SK-N-SH (cell line): Measurements from ENCODE around the gene PAQR5. TPM values are rescaled to one million over a fixed set of nuclear protein-coding genes. Genes with fewer than 3 reads are reported as not detected.
A peak's percentile ranks its signal among the peaks of the same experiment; 100 is the strongest.

ENCODE experiments used
- CTCF ChIA-PET: fragments of 300-600, 350-600 bp; formaldehyde crosslinking; extraction: SDS; loops from one replicate; lab custom pipeline; 2021; lab: Yijun Ruan, JAX
- POLR2A ChIA-PET: fragments of 350-600 bp; sonication (Branson Sonifier 250); formaldehyde crosslinking; extraction: SDS; loops from one replicate; lab custom pipeline; 2020; ENCODE audit warnings: antibody characterized with exemption, inconsistent platforms; lab: Yijun Ruan, JAX
- DNase-seq: peaks from one replicate; pipeline ENCODE4 v3.0.0; 2012
- H2AFZ ChIP-seq: fragments of 200-600 bp; sonication (generic); 2 replicates; pipeline ENCODE4 v1.8.1; 2016; ENCODE audit warnings: antibody characterized with exemption, mild to moderate bottlenecking, low read depth
- H3F3A ChIP-seq: fragments of 200-600 bp; sonication (generic); replicated peaks from 2 replicates; pipeline ENCODE3; 2016; ENCODE audit warnings: antibody characterized with exemption, mild to moderate bottlenecking; ENCODE audit not compliant: insufficient read depth
- H3K27ac ChIP-seq, 2 experiments: fragments of 200-500 bp in 1 of 2; fragments of 200-600 bp in 1 of 2; sonication (Bioruptor generic) in 1 of 2; sonication (generic), shearing (Covaris generic) in 1 of 2; 2 replicates each; pipeline versions ENCODE4 v1.5.1 to v1.6.1; 2014 to 2016; ENCODE audit warnings: low read depth in 2 of 2, inconsistent platforms in 1 of 2, low read length in 1 of 2, mild to moderate bottlenecking in 1 of 2, mixed read lengths in 1 of 2
- H3K27me3 ChIP-seq: fragments of 200-600 bp; sonication (generic), shearing (Covaris generic); 2 replicates; pipeline ENCODE4 v1.6.1; 2016; ENCODE audit warnings: mixed run types; ENCODE audit not compliant: insufficient read depth
- H3K36me3 ChIP-seq, 2 experiments: fragments of 200-500 bp in 1 of 2; fragments of 200-600 bp in 1 of 2; sonication (Bioruptor generic) in 1 of 2; sonication (generic) in 1 of 2; replicated peaks in 1 of 2; 2 replicates each; pipeline versions ENCODE3 to v1.5.1; 2014 to 2016; ENCODE audit warnings: low read length in 1 of 2, mild to moderate bottlenecking in 1 of 2; ENCODE audit not compliant: insufficient read depth in 2 of 2, control insufficient read depth in 1 of 2
- H3K4me1 ChIP-seq, 2 experiments: fragments of 200-500 bp in 1 of 2; fragments of 200-600 bp in 1 of 2; sonication (Bioruptor generic) in 1 of 2; sonication (generic), shearing (Covaris generic) in 1 of 2; 2 replicates each; pipeline versions ENCODE4 v1.5.1 to v1.6.1; 2014 to 2016; ENCODE audit warnings: low read depth in 1 of 2, low read length in 1 of 2, mixed run types in 1 of 2; ENCODE audit not compliant: insufficient read depth in 2 of 2, control insufficient read depth in 1 of 2
- H3K4me2 ChIP-seq: fragments of 200-600 bp; sonication (generic), shearing (Covaris generic); 2 replicates; pipeline ENCODE4 v1.6.1; 2017; ENCODE audit warnings: mixed run types
- H3K4me3 ChIP-seq, 2 experiments: fragments of 200-500 bp in 1 of 2; fragments of 200-600 bp in 1 of 2; sonication (Bioruptor generic) in 1 of 2; sonication (generic), shearing (Covaris generic) in 1 of 2; 2 replicates each; pipeline versions ENCODE4 v1.5.1 to v1.8.1; 2014 to 2016; ENCODE audit warnings: low read depth in 2 of 2, inconsistent platforms in 1 of 2, low read length in 1 of 2, mild to moderate bottlenecking in 1 of 2, mixed read lengths in 1 of 2, moderate library complexity in 1 of 2
- H3K79me2 ChIP-seq: fragments of 200-600 bp; sonication (generic); 2 replicates; pipeline ENCODE4 v1.8.1; 2017; ENCODE audit warnings: mild to moderate bottlenecking; ENCODE audit not compliant: insufficient read depth
- H3K9ac ChIP-seq: fragments of 200-600 bp; sonication (generic); 2 replicates; pipeline ENCODE4 v1.6.1; 2017; ENCODE audit warnings: mixed run types
- H3K9me2 ChIP-seq: fragments of 200-600 bp; sonication (generic); 2 replicates; pipeline ENCODE4 v1.6.1; 2017; ENCODE audit warnings: mixed run types
- H3K9me3 ChIP-seq: fragments of 200-600 bp; sonication (generic); 2 replicates; pipeline ENCODE4 v1.6.1; 2017; ENCODE audit warnings: mixed run types, mild to moderate bottlenecking, moderate library complexity
- H4K20me1 ChIP-seq: fragments of 200-600 bp; sonication (generic); 2 replicates; pipeline ENCODE4 v1.6.1; 2017; ENCODE audit warnings: mild to moderate bottlenecking, mixed run types; ENCODE audit not compliant: insufficient read depth
- CHD2 ChIP-seq: fragments of 150-350 bp; IDR thresholded peaks from 2 replicates; pipeline ENCODE4 v1.6.1; 2018; ENCODE audit warnings: low read length; ENCODE audit not compliant: partially characterized antibody
- ELF1 ChIP-seq: IDR thresholded peaks from 2 replicates; pipeline ENCODE4 v1.4.0; 2012
- EP300 ChIP-seq, 2 experiments: IDR thresholded peaks; 2 replicates each; pipeline versions ENCODE4 v1.4.0 to v1.6.1; 2012; ENCODE audit warnings: borderline replicate concordance in 1 of 2, low read depth in 1 of 2, low read length in 1 of 2
- FOXM1 ChIP-seq: IDR thresholded peaks from 2 replicates; pipeline ENCODE4 v1.4.0; 2012; ENCODE audit warnings: low read depth, mild to moderate bottlenecking
- GATA2 ChIP-seq: sonication (generic); formaldehyde crosslinking; IDR thresholded peaks from 2 replicates; pipeline ENCODE4 v1.5.0; 2020; ENCODE audit warnings: mild to moderate bottlenecking, missing genetic modification reagents
- MEF2A ChIP-seq: IDR thresholded peaks from 2 replicates; pipeline ENCODE4 v1.4.0; 2012; ENCODE audit warnings: low read depth, borderline replicate concordance
- MXI1 ChIP-seq: IDR thresholded peaks from 2 replicates; pipeline ENCODE4 v1.6.1; 2012; ENCODE audit warnings: mild to moderate bottlenecking, low read depth, low read length, improper control_type of control experiment
- NFIC ChIP-seq: IDR thresholded peaks from 2 replicates; pipeline ENCODE4 v1.4.0; 2012; ENCODE audit warnings: borderline replicate concordance
- NRF1 ChIP-seq: IDR thresholded peaks from 2 replicates; pipeline ENCODE4 v1.6.1; 2012; ENCODE audit warnings: low read depth, mild to moderate bottlenecking, low read length
- POLR2AphosphoS5 ChIP-seq: IDR thresholded peaks from 2 replicates; pipeline ENCODE4 v1.6.1; 2012; ENCODE audit warnings: low read depth, low read length
- RAD21 ChIP-seq: IDR thresholded peaks from 2 replicates; pipeline ENCODE4 v1.6.1; 2012; ENCODE audit warnings: mild to moderate bottlenecking, low read length
- RFX5 ChIP-seq: IDR thresholded peaks from 2 replicates; pipeline ENCODE4 v1.6.1; 2012; ENCODE audit warnings: mild to moderate bottlenecking, improper control_type of control experiment, low read length
- SMC3 ChIP-seq: IDR thresholded peaks from 2 replicates; pipeline ENCODE4 v1.6.1; 2012; ENCODE audit warnings: low read depth, low read length, improper control_type of control experiment
- TCF12 ChIP-seq: IDR thresholded peaks from 2 replicates; pipeline ENCODE4 v1.4.0; 2012
- TEAD4 ChIP-seq: IDR thresholded peaks from 2 replicates; pipeline ENCODE4 v1.4.0; 2012; ENCODE audit warnings: mild to moderate bottlenecking, borderline replicate concordance; ENCODE audit not compliant: insufficient read depth
- WGBS: methylation state at CpG from one replicate; pipeline ENCODE4 v1.1.6; 2017; ENCODE audit warnings: low lambda C conversion rate; 5-methylcytosine and 5-hydroxymethylcytosine counted together
- polyA plus RNA-seq, 3 experiments: library from polyadenylated mRNA; depleted of rRNA; stranded (reverse); fragments of >200 nt; gene quantifications; 2 replicates each; pipeline ENCODE4 v1.2.3, GENCODE V29; 2012
- TF ChIP-seq, protein P1 (sequence below): IDR thresholded peaks from 2 replicates; pipeline ENCODE4 v1.4.0; 2012; ENCODE audit warnings: low read depth
- TF ChIP-seq, protein P2 (sequence below): IDR thresholded peaks from 2 replicates; pipeline ENCODE4 v1.4.0; 2012; ENCODE audit warnings: low read depth, borderline replicate concordance
- TF ChIP-seq, protein P3 (sequence below): fragments of 150-350 bp; IDR thresholded peaks from 2 replicates; pipeline ENCODE4 v1.6.1; 2017; ENCODE audit warnings: antibody characterized with exemption, low read length, low read depth, borderline replicate concordance
- TF ChIP-seq, protein P4 (sequence below): fragments of 200-600 bp; sonication (generic); IDR thresholded peaks from 2 replicates; pipeline ENCODE4 v1.6.1; 2017; ENCODE audit warnings: antibody characterized with exemption, mild to moderate bottlenecking, moderate library complexity
- TF ChIP-seq, protein P5 (sequence below): IDR thresholded peaks from 2 replicates; pipeline ENCODE4; 2012

PAQR5 gene
- polyA plus RNA-seq, 1 of the 3 experiments (the other 2 are of a cell fraction) = 3.9 TPM

DNA sequence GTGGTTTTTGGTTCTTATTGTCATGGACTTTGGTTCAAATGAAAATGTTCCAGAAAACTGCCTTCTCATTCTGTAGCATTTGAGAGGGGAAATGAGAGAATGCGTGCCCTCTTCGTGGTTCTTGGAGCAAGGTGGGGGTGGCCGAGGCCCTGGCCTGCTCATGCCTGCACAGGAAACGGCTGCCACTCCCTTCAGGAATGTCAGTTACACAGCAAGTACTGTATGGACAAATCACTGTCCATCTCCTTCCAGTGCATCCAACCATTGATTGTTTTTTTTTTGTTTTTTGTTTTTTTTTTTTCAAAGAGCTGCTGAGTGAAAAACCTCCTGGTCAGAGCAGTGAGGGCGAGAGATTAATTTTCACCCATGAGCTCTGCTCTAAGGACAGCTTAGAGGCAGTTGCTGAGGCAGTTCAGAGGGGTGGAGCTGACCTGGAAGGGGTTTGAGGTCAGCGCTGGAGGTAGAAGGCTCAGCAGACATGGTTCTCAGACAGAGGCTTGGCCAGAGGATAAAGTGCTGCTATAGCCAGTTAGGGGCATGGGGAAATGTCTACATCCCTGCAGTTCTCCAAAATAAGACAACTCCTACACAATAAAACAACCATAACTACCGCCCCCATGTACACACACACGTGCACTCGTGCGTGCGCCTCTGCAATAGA, 95.2 kb downstream of the PAQR5 start:
- CTCF ChIA-PET = interaction anchor here (0.6 to 7.0 kb wide), 51 partner anchors 9 to 721 kb away, joined by 3 to 96 read pairs (median 4); partner anchors contain the start of gene GLCE

DNA sequence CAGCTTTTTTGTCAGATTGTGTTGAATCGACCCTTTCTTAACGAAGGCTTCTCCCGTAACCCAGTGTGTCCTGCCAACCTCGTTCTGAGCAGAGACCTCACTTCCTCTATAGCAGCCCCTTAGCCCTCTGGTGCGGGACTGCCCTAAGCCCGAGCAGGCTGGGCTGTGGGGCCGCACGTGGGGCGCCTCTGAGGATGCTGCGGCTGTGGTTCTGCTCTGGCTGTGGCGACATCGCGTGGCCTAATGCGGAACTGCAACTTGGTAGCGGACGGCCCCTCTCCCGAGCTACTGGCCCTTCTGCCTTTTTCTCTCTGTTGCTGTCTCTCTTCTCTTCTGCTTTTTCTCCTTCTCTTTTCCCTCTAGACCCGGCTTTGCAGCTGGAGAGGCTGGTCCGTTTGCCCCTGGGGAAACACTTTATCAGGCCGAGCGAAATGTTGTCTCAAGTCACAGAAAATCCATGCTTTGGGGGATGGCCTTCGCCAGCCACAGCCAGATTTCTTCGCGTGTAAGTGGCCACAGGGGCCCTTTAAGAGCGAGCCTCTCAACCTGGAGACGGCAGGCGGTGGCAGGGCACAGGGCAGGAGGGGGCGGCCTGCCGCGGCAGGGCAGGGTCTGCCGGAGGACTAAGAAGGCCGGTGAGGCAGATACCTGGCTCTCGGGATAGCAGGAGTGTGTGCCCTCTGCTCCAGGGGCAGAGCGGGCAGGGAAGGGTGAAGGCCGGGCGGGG, 96.0 kb downstream of the PAQR5 start:
- Histone ChIP-seq H3F3A (peaks cover 6% of the 10 kb centered on the region), H3K4me1 (peaks cover 5 to 8% of the 10 kb centered on the region in 2 experiments; a peak in 2 of 4 replicates), H4K20me1 (no peaks in the 10 kb centered on the region), H3K27ac (no peak overlapping the region), H3K9me2 (no peaks in the 10 kb centered on the region), H2AFZ (peak overlapping the region; percentile 53; the same call in 1 of the 2 replicates), H3K9me3 (no peaks in the 10 kb centered on the region), H3K4me2 (no peak overlapping the region), H3K27me3 (no peaks in the 10 kb centered on the region), H3K9ac (no peak overlapping the region), H3K36me3 (no peaks in the 10 kb centered on the region), H3K4me3 (peak overlapping the region in 1 of 2 experiments; percentile 14; a peak in 1 of 4 replicates), H3K79me2 (peaks cover 4% of the 10 kb centered on the region; the same call in 1 of the 2 replicates)
- ChIA-PET CTCF (interaction anchor here (0.5 to 7.0 kb wide), 61 partner anchors 9 to 721 kb away, joined by 3 to 96 read pairs (median 4); partner anchors contain the start of gene GLCE), POLR2A (no interaction called here)
- WGBS = 19% methylated on average over 24 of the region's 36 CpGs
- DNase-seq = peak; percentile 93
- TF ChIP-seq, protein P1, sequence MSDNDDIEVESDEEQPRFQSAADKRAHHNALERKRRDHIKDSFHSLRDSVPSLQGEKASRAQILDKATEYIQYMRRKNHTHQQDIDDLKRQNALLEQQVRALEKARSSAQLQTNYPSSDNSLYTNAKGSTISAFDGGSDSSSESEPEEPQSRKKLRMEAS = peak; percentile 91
- peak; percentile 91 for TF ChIP-seq SMC3
- no peak for TF ChIP-seq CHD2
- TF ChIP-seq, protein P2, sequence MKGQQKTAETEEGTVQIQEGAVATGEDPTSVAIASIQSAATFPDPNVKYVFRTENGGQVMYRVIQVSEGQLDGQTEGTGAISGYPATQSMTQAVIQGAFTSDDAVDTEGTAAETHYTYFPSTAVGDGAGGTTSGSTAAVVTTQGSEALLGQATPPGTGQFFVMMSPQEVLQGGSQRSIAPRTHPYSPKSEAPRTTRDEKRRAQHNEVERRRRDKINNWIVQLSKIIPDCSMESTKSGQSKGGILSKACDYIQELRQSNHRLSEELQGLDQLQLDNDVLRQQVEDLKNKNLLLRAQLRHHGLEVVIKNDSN = peak; percentile 61; the same call in 1 of the 2 replicates
- TF ChIP-seq RFX5 = no peak
- TF ChIP-seq, protein P3, sequence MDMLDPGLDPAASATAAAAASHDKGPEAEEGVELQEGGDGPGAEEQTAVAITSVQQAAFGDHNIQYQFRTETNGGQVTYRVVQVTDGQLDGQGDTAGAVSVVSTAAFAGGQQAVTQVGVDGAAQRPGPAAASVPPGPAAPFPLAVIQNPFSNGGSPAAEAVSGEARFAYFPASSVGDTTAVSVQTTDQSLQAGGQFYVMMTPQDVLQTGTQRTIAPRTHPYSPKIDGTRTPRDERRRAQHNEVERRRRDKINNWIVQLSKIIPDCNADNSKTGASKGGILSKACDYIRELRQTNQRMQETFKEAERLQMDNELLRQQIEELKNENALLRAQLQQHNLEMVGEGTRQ = no peak
- no peak for TF ChIP-seq ELF1
- peak; percentile 92 for TF ChIP-seq MXI1
- TF ChIP-seq RAD21 = peak; percentile 86
- TF ChIP-seq, protein P4, sequence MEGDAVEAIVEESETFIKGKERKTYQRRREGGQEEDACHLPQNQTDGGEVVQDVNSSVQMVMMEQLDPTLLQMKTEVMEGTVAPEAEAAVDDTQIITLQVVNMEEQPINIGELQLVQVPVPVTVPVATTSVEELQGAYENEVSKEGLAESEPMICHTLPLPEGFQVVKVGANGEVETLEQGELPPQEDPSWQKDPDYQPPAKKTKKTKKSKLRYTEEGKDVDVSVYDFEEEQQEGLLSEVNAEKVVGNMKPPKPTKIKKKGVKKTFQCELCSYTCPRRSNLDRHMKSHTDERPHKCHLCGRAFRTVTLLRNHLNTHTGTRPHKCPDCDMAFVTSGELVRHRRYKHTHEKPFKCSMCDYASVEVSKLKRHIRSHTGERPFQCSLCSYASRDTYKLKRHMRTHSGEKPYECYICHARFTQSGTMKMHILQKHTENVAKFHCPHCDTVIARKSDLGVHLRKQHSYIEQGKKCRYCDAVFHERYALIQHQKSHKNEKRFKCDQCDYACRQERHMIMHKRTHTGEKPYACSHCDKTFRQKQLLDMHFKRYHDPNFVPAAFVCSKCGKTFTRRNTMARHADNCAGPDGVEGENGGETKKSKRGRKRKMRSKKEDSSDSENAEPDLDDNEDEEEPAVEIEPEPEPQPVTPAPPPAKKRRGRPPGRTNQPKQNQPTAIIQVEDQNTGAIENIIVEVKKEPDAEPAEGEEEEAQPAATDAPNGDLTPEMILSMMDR = peak; percentile 91

More for the DNA sequence above, 95.2 kb downstream of the PAQR5 start:
- 74% methylated on average over 11 of the region's 11 CpGs for WGBS
- H3K36me3 ChIP-seq = no peaks in the 10 kb centered on the region
- POLR2A ChIA-PET = no interaction called here
- peak overlapping the region; percentile 53; the same call in 1 of the 2 replicates for H2AFZ ChIP-seq
- H3K9me2 ChIP-seq = no peaks in the 10 kb centered on the region
- H3K4me1 ChIP-seq = peaks cover 8% of the 10 kb centered on the region in 2 experiments; a peak in 2 of 4 replicates
- no peaks in the 10 kb centered on the region for H3K27me3 ChIP-seq
- H3F3A ChIP-seq = peaks cover 2% of the 10 kb centered on the region
- no peak for DNase-seq
- no peak overlapping the region for H3K4me2 ChIP-seq
- H3K9ac ChIP-seq = no peak overlapping the region
- H3K4me3 ChIP-seq = no peak overlapping the region
- H3K9me3 ChIP-seq = no peaks in the 10 kb centered on the region
- TF ChIP-seq, protein P1 = no peak
- TF ChIP-seq GATA2 (CRISPR knock-in tag) (no peak), POLR2AphosphoS5 (no peak), NFIC (no peak), EP300 (IDR thresholded peaks at IDR 0.05; ENCODE audit: borderline replicate concordance in 1 of 2, low read depth in 1 of 2, low read length in 1 of 2) (no peak), MEF2A (no peak), TEAD4 (no peak), FOXM1 (no peak), RAD21 (no peak), TCF12 (no peak), NRF1 (no peak)
- TF ChIP-seq, protein P5, sequence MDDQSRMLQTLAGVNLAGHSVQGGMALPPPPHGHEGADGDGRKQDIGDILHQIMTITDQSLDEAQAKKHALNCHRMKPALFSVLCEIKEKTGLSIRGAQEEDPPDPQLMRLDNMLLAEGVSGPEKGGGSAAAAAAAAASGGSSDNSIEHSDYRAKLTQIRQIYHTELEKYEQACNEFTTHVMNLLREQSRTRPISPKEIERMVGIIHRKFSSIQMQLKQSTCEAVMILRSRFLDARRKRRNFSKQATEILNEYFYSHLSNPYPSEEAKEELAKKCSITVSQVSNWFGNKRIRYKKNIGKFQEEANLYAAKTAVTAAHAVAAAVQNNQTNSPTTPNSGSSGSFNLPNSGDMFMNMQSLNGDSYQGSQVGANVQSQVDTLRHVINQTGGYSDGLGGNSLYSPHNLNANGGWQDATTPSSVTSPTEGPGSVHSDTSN = no peak
- TF ChIP-seq, protein P2 = no peak
- no peak overlapping the region for H3K27ac ChIP-seq
- peaks cover 4% of the 10 kb centered on the region; the same call in 1 of the 2 replicates for H3K79me2 ChIP-seq
- H4K20me1 ChIP-seq = no peaks in the 10 kb centered on the region
